Vagina (tissue), 2 donors: Measurements from ENCODE around the gene FOXC2. TPM values are rescaled to one million over a fixed set of nuclear protein-coding genes. Genes with fewer than 3 reads are reported as not detected.

Experiments used
- DNase-seq, 2 donors: peaks; one replicate each; pipeline ENCODE4 v3.0.0-alpha.2; 2017; ENCODE audit errors: extremely low spot score in 2 of 2
- H3K27ac ChIP-seq: fragments of 200-600 bp; sonication (generic); one replicate; pipeline ENCODE4 v1.5.1; 2019
- H3K27me3 ChIP-seq: fragments of 200-600 bp; sonication (generic); one replicate; pipeline ENCODE4 v1.5.1; 2019
- H3K36me3 ChIP-seq, 2 donors: fragments of 200-600 bp; sonication (generic); one replicate each; pipeline ENCODE4 v1.5.1; 2017 to 2019
- H3K4me1 ChIP-seq: fragments of 200-600 bp; sonication (generic); one replicate; pipeline ENCODE4 v1.5.1; 2019
- H3K4me3 ChIP-seq, 2 donors: fragments of 200-600 bp; sonication (generic); 1 replicate in 1 of 2; 2 replicates in 1 of 2; pipeline ENCODE4 v1.5.1; 2016 to 2019
- H3K9me3 ChIP-seq: fragments of 200-600 bp; sonication (generic); one replicate; pipeline ENCODE4 v1.5.1; 2019
- CTCF ChIP-seq, 3 experiments: fragments of 450-650 bp in 2 of 3; fragments of 200-600 bp in 1 of 3; sonication (generic) in 1 of 3; IDR thresholded peaks; one replicate each; pipeline ENCODE4 v1.5.1; 2017 to 2019; ENCODE audit warnings: antibody characterized with exemption in 3 of 3, mild to moderate bottlenecking in 2 of 3, moderate library complexity in 2 of 3
- POLR2A ChIP-seq, 2 donors: fragments of 450-650 bp; IDR thresholded peaks; one replicate each; pipeline ENCODE4 v1.6.1; 2017; ENCODE audit warnings: antibody characterized with exemption in 2 of 2, mild to moderate bottlenecking in 2 of 2, moderate library complexity in 2 of 2
- POLR2AphosphoS5 ChIP-seq, 2 donors: sonication (generic); formaldehyde crosslinking; IDR thresholded peaks; one replicate each; pipeline ENCODE4 v1.9.0; 2017; ENCODE audit warnings: antibody characterized with exemption in 2 of 2, mild to moderate bottlenecking in 2 of 2, low read depth in 1 of 2; ENCODE audit not compliant: insufficient read depth in 1 of 2
- intact Hi-C: fragments of 100-400 bp; cut with DNase I; formaldehyde crosslinking; loops from one replicate; pipeline ENCODE4 v1.15.1; 2023
- total RNA-seq: library from RNA; depleted of rRNA; stranded (reverse); fragments of >200 nt; gene quantifications from one replicate; pipeline ENCODE4 v1.2.3, GENCODE V29; 2016

FOXC2 gene
- total RNA-seq, 1 donor from 2014 or later = 2.7 TPM

GRCh38 chr16:86520317-86521210, 46.1 kb upstream of the FOXC2 start:
- Histone ChIP-seq H3K4me3 (no peak overlapping the region), H3K27me3 (no peaks in the 10 kb centered on the region), H3K27ac (no peak overlapping the region), H3K9me3 (no peaks in the 10 kb centered on the region), H3K36me3 (no peaks in the 10 kb centered on the region), H3K4me1 (peaks cover 21% of the 10 kb centered on the region)
- no peak for DNase-seq
- intact Hi-C loops = loop anchor here (10.0 kb wide), 2 partner anchors 246 to 696 kb away; no protein-coding TSS in a partner anchor
- TF ChIP-seq POLR2A (IDR thresholded peaks at IDR 0.05) = no peak
- no peak for TF ChIP-seq CTCF (IDR thresholded peaks at IDR 0.05)
- no peak for TF ChIP-seq POLR2AphosphoS5 (IDR thresholded peaks at IDR 0.05; ENCODE audit: insufficient read depth in 1 of 2, low read depth in 1 of 2)

GRCh38 chr16:86521236-86522197, 45.1 kb upstream of the FOXC2 start:
- Histone ChIP-seq H3K9me3 (no peaks in the 10 kb centered on the region), H3K27ac (no peak overlapping the region), H3K36me3 (no peaks in the 10 kb centered on the region), H3K27me3 (no peaks in the 10 kb centered on the region), H3K4me3 (no peak overlapping the region), H3K4me1 (peaks cover 20% of the 10 kb centered on the region)
- DNase-seq = no peak
- intact Hi-C loops = loop anchor here (10.0 kb wide), 2 partner anchors 247 to 697 kb away; no protein-coding TSS in a partner anchor
- TF ChIP-seq POLR2AphosphoS5 (IDR thresholded peaks at IDR 0.05; ENCODE audit: insufficient read depth in 1 of 2, low read depth in 1 of 2) (no peak), POLR2A (IDR thresholded peaks at IDR 0.05) (no peak)

- no peak for DNase-seq
- no peak for TF ChIP-seq POLR2AphosphoS5 (IDR thresholded peaks at IDR 0.05; ENCODE audit: insufficient read depth in 1 of 2, low read depth in 1 of 2)
- TF ChIP-seq POLR2A (IDR thresholded peaks at IDR 0.05) = no peak
- TF ChIP-seq CTCF (IDR thresholded peaks at IDR 0.05) = no peak
- H3K4me1 ChIP-seq = peaks cover 17% of the 10 kb centered on the region
Measured at GRCh38 chr16:86522634-86523033, 44.0 kb upstream of the FOXC2 start.

GRCh38 chr16:86523166-86523740, 43.4 kb upstream of the FOXC2 start:
- Histone ChIP-seq H3K9me3 (no peaks in the 10 kb centered on the region), H3K4me1 (peaks cover 17% of the 10 kb centered on the region), H3K4me3 (no peak overlapping the region), H3K27me3 (no peaks in the 10 kb centered on the region), H3K27ac (no peak overlapping the region), H3K36me3 (no peaks in the 10 kb centered on the region)
- intact Hi-C loops = loop anchor here (10.0 kb wide), 2 partner anchors 248 to 698 kb away; no protein-coding TSS in a partner anchor
- TF ChIP-seq POLR2AphosphoS5 (IDR thresholded peaks at IDR 0.05; ENCODE audit: insufficient read depth in 1 of 2, low read depth in 1 of 2) (no peak), POLR2A (IDR thresholded peaks at IDR 0.05) (no peak), CTCF (IDR thresholded peaks at IDR 0.05) (no peak)
- DNase-seq = no peak

More at GRCh38 chr16:86522634-86523033, 44.0 kb upstream of the FOXC2 start:
- H3K9me3 ChIP-seq = no peaks in the 10 kb centered on the region
- no peak overlapping the region for H3K4me3 ChIP-seq
- no peaks in the 10 kb centered on the region for H3K27me3 ChIP-seq
- intact Hi-C loops = loop anchor here (10.0 kb wide), 2 partner anchors 248 to 698 kb away; no protein-coding TSS in a partner anchor
- H3K27ac ChIP-seq = no peak overlapping the region
- H3K36me3 ChIP-seq = no peaks in the 10 kb centered on the region

- DNase-seq = no peak
- TF ChIP-seq POLR2A (IDR thresholded peaks at IDR 0.05) (no peak), CTCF (IDR thresholded peaks at IDR 0.05) (no peak), POLR2AphosphoS5 (IDR thresholded peaks at IDR 0.05; ENCODE audit: insufficient read depth in 1 of 2, low read depth in 1 of 2) (no peak)
- Histone ChIP-seq H3K4me1 (peaks cover 17% of the 10 kb centered on the region), H3K27ac (no peak overlapping the region), H3K36me3 (no peaks in the 10 kb centered on the region), H3K9me3 (no peaks in the 10 kb centered on the region), H3K27me3 (no peaks in the 10 kb centered on the region), H3K4me3 (no peak overlapping the region)
- intact Hi-C loops = loop anchor here (2.0 to 10.0 kb wide), 3 partner anchors 249 to 699 kb away; no protein-coding TSS in a partner anchor
Measured at GRCh38 chr16:86524029-86524428, 42.6 kb upstream of the FOXC2 start.
